Stimulated activated naive CD8-positive, alpha-beta T cell treated with anti-CD3 and anti-CD28 coated beads, Interleukin-15, amount 100 ng/mL, for 72 hours (primary cell): ENCODE measurements around the gene PRICKLE4.
"Not testable (repeated sequence)": the region's sequence is repeated elsewhere in the genome, so short reads cannot be mapped to it uniquely, and the experiment has no call there.

ENCODE experiments used
- ATAC-seq: fragments of 150-1000 bp; cut with Tn5 transposase; 2 replicates; pipeline ENCODE4 v1.10.0; 2021; ENCODE audit warnings: mild to moderate bottlenecking, moderate library complexity
- DNase-seq, 2 donors: peaks; one replicate each; pipeline ENCODE4 v3.0.0; 2021 to 2022
- H3K27ac Mint-ChIP-seq, 2 donors: one replicate each; pipeline ENCODE4 v1.8.0; 2022; ENCODE audit warnings: mild to moderate bottlenecking in 2 of 2, mixed read lengths in 2 of 2, moderate library complexity in 2 of 2
- H3K27me3 Mint-ChIP-seq: one replicate; pipeline ENCODE4 v1.8.0; 2022; ENCODE audit warnings: mixed read lengths
- H3K4me1 Mint-ChIP-seq: one replicate; pipeline ENCODE4 v1.8.0; 2022; ENCODE audit warnings: mild to moderate bottlenecking, mixed read lengths
- H3K4me3 Mint-ChIP-seq, 2 donors: one replicate each; pipeline ENCODE4 v1.8.0; 2022; ENCODE audit warnings: mild to moderate bottlenecking in 2 of 2, mixed read lengths in 2 of 2, moderate library complexity in 1 of 2
- H3K9me3 Mint-ChIP-seq, 2 donors: one replicate each; pipeline ENCODE4 v1.8.0; 2022; ENCODE audit warnings: mixed read lengths in 2 of 2

Gene PRICKLE4

DNA sequence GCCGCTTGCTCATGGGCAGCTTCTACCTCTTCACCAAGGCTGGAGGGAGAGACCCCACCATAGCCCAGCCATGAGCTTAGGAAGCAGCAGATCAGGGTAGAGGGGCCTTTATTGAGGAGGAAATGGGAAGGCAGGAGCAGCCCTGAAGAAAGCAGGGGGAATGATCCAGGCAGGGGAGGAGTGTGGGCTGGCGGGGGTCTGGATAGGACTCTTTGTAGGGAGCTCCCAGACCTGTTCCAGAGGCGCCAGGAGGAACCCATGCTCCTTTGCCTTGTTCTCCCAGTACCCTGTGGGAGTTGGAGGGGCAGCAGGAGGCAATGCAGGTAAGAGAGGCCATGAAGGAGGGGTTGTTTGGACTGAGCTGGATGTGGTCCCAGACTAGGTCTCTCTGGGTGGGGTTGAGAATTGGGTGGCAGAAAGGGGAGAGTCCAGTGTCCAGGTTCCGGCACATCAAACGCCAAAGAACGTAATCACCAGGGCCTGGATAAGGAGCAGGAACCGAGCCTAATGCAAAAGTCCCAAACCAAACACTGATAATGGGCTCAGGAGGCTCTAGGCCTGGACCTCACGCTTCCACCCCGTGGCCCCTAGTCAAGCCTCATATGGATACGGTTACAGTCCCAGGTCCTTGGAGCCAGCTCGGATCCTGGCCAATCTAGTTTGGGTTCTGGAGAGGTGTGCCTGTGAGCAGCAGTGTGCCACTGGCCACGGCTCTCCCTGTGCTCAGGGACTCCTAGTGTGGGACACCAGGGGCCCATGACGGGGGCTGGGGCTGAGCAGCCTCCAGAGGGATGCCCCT, 21.3 kb upstream of the PRICKLE4 start:
- ATAC-seq, result no peak
- DNase-seq, result no peak
- peaks cover 11% of the 10 kb centered on the region for H3K4me1 Mint-ChIP-seq
- no peak overlapping the region for H3K4me3 Mint-ChIP-seq
- no peak overlapping the region for H3K27ac Mint-ChIP-seq
- H3K9me3 Mint-ChIP-seq, result no peaks in the 10 kb centered on the region
- peaks cover under 1% of the 10 kb centered on the region for H3K27me3 Mint-ChIP-seq

GRCh38 chr6:41759905-41760579, 20.5 kb upstream of the PRICKLE4 start:
- Mint-ChIP-seq H3K9me3 (no peaks in the 10 kb centered on the region), H3K4me3 (no peak overlapping the region), H3K27me3 (no peaks in the 10 kb centered on the region), H3K4me1 (peaks cover 11% of the 10 kb centered on the region), H3K27ac (no peak overlapping the region)
- ATAC-seq, result no peak
- no peak for DNase-seq

DNA sequence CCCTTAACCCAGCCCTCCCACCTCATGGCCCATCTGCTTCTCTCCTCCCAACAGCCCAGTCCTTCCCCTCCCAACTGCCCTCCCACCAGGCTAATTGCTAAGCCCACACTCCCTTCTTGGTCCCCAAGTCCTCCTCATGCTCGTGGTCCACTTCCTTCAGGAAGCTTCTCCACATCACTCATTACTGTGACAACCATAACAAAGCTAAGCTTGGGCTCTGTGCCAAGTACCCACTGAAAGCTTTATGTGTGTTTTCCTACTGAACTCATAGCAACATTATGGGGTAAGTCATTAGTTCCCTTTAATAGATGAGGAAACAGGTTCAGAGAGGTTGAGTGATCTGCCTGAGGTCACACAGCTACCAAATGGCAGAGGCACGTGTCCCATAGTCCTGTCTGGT, 17.1 kb upstream of the PRICKLE4 start:
- DNase-seq, result no peak
- ATAC-seq, result no peak
- no peaks in the 10 kb centered on the region for H3K27me3 Mint-ChIP-seq
- peak overlapping the region in 1 of 2 donors; percentile 62 for H3K27ac Mint-ChIP-seq
- no peak overlapping the region for H3K4me3 Mint-ChIP-seq
- no peaks in the 10 kb centered on the region for H3K9me3 Mint-ChIP-seq
- peaks cover 6% of the 10 kb centered on the region for H3K4me1 Mint-ChIP-seq

GRCh38 chr6:41766043-41766664, 14.4 kb upstream of the PRICKLE4 start:
- not testable (repeated sequence) for H3K4me3 Mint-ChIP-seq, ATAC-seq, H3K27me3 Mint-ChIP-seq, H3K9me3 Mint-ChIP-seq, DNase-seq
- peaks cover 17% of the 10 kb centered on the region for H3K4me1 Mint-ChIP-seq
- peak overlapping the region in 1 of 2 donors; percentile 3 for H3K27ac Mint-ChIP-seq

DNA sequence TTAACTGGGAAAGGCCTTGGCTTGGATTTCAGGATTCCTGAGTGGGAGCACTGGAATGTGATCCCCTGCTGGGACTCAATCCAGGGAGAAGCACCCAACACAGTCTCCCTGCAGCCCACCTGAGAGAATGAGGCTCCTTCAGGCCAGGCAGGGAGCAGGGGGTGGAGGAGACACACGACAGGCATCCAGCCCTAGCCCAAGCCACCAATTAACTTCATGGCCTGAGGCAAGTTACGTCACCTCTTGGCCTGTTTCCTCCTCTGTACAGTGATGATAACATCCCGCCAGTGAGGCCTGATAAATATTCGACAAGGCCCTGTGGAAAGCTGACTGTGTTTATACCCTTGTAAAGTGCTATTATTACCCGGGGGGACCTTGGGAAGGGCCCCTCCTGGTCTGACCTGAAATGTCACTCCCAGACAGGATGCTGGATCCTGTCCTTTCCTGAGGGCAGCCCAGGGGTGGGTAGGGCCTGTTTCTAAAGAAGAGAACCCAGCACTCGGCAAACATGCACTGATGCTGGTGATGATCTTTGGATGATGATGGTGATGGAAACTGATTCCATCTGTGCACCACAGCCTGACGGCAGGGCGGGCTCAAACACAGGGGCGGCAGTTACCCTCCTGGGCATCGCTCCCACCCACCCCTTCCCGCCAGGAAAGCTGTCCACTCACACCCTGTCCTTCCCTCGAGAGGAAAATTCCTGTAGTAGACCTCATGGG, 13.3 kb upstream of the PRICKLE4 start:
- Mint-ChIP-seq H3K27ac (peak overlapping the region in 1 of 2 donors; percentile 62), H3K4me3 (no peak overlapping the region), H3K9me3 (no peaks in the 10 kb centered on the region), H3K27me3 (no peaks in the 10 kb centered on the region), H3K4me1 (peaks cover 17% of the 10 kb centered on the region)
- ATAC-seq (no peak), DNase-seq (no peak)

DNA sequence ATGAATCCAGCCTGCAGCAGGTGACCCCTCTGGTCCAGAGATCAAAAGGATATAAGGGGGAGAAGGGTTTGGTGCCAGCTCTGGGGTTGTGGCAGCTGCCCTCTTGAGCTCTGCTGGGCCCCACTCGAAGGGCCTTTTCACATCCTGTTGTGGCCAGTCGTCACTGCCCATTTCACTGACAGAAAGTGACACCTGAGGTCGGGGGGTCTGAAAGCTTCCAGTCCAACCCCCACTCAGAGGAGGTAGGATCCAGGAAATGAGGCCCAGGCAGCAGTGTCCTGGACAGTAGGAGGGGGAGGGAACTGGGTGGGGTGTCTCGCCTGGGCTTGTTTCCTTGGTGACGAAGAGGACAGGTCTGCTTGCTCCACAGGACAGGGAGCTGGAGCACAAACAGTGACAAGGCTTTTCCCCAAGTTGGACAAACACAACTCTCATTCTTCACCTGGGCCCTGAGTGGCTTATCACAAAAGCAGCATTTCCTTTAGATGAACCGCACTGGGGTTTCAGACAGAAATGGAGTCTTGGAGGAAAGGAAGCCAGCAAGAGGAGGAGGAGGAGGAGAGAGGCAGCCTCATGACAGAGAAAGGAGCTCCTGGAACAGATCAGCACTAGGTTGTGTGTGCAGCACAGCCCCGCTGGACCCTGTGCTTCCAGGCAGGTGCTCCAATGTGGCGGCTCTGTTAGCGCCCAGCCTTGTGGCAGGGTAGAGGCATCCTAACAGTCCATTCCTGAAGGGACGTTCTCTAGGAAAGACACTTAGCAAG, 11.9 kb upstream of the PRICKLE4 start:
- ATAC-seq, result peak; percentile 50
- no peaks in the 10 kb centered on the region for H3K9me3 Mint-ChIP-seq
- H3K4me3 Mint-ChIP-seq, result peak overlapping the region in 1 of 2 donors; percentile 12
- H3K4me1 Mint-ChIP-seq, result peaks cover 17% of the 10 kb centered on the region
- H3K27me3 Mint-ChIP-seq, result no peaks in the 10 kb centered on the region
- no peak for DNase-seq
- peak overlapping the region; percentile 42 to 90 for H3K27ac Mint-ChIP-seq

- peak overlapping the region in 1 of 2 donors; percentile 57 for H3K27ac Mint-ChIP-seq
- H3K27me3 Mint-ChIP-seq, result no peaks in the 10 kb centered on the region
- ATAC-seq (no peak), DNase-seq (no peak)
- peaks cover 17% of the 10 kb centered on the region for H3K4me1 Mint-ChIP-seq
- no peak overlapping the region for H3K4me3 Mint-ChIP-seq
- H3K9me3 Mint-ChIP-seq, result no peaks in the 10 kb centered on the region
These were observed 11.2 kb upstream of the PRICKLE4 start for GRCh38 chr6:41769376-41769775.

- no peak for ATAC-seq
- no peak overlapping the region for H3K4me3 Mint-ChIP-seq
These were observed 10.1 kb upstream of the PRICKLE4 start for GRCh38 chr6:41770381-41771057.

GRCh38 chr6:41771058-41771983, 9.3 kb upstream of the PRICKLE4 start:
- no peak overlapping the region for H3K4me3 Mint-ChIP-seq
- peaks cover 17% of the 10 kb centered on the region for H3K4me1 Mint-ChIP-seq

More at GRCh38 chr6:41770381-41771057, 10.1 kb upstream of the PRICKLE4 start:
- Mint-ChIP-seq H3K4me1 (peaks cover 17% of the 10 kb centered on the region), H3K9me3 (no peaks in the 10 kb centered on the region), H3K27ac (no peak overlapping the region), H3K27me3 (no peaks in the 10 kb centered on the region)
- no peak for DNase-seq

GRCh38 chr6:41774841-41775240, 5.7 kb upstream of the PRICKLE4 start:
- Mint-ChIP-seq H3K9me3 (no peaks in the 10 kb centered on the region), H3K27ac (no peak overlapping the region), H3K4me1 (peaks cover 13% of the 10 kb centered on the region), H3K4me3 (no peak overlapping the region), H3K27me3 (no peaks in the 10 kb centered on the region)
- ATAC-seq (no peak), DNase-seq (no peak)

More at GRCh38 chr6:41771058-41771983, 9.3 kb upstream of the PRICKLE4 start:
- no peak for ATAC-seq
- H3K27ac Mint-ChIP-seq, result no peak overlapping the region
- no peaks in the 10 kb centered on the region for H3K9me3 Mint-ChIP-seq
- H3K27me3 Mint-ChIP-seq, result no peaks in the 10 kb centered on the region
- no peak for DNase-seq

DNA sequence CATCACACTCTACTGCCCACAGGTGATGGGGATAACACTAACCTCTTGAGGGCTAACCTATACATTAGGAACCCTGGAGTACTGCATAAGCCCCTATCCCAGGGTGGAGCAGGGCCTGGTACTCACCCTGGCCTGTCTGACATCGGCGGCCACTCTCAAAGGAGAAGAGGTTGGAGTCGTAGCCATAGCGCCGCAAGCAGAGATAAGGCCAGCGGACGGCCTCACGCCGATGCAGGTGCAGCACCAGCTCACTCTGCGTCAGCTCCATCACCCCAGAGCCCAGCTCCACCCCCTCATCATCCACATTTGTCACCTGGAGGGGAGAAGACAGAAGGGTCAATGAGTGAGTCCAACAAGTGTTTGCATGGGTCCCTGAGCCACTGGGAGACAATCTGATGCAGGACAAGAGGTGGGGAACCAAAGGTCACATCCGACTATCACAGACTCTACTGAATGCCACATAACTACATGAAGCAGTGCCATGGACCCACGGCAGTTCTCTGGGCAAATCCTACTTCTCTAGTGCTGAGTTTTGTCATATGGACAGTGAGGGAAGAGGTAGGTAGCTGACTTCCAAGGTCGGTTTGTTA, 5.2 kb upstream of the PRICKLE4 start:
- DNase-seq, result no peak
- no peak for ATAC-seq

GRCh38 chr6:41777551-41778285, 2.9 kb upstream of the PRICKLE4 start:
- Mint-ChIP-seq H3K27ac (no peak overlapping the region), H3K4me1 (peaks cover 25% of the 10 kb centered on the region), H3K27me3 (peaks cover 10% of the 10 kb centered on the region), H3K9me3 (no peaks in the 10 kb centered on the region), H3K4me3 (no peak overlapping the region)
- DNase-seq (no peak), ATAC-seq (no peak)

More for the DNA sequence above, 5.2 kb upstream of the PRICKLE4 start:
- Mint-ChIP-seq H3K27me3 (no peaks in the 10 kb centered on the region), H3K9me3 (no peaks in the 10 kb centered on the region), H3K4me1 (peaks cover 13% of the 10 kb centered on the region), H3K4me3 (no peak overlapping the region), H3K27ac (no peak overlapping the region)

- Mint-ChIP-seq H3K27ac (peak overlapping the region; percentile 57 to 82), H3K4me1 (peaks cover 25% of the 10 kb centered on the region)
- ATAC-seq, result no peak
These were observed 1.7 kb upstream of the PRICKLE4 start for GRCh38 chr6:41778895-41779294.

More at GRCh38 chr6:41778895-41779294, 1.7 kb upstream of the PRICKLE4 start:
- Mint-ChIP-seq H3K27me3 (peaks cover 10% of the 10 kb centered on the region), H3K9me3 (no peaks in the 10 kb centered on the region), H3K4me3 (peak overlapping the region; percentile 86)
- no peak for DNase-seq
